Islet precursor cell (in vitro differentiated cells): ENCODE results near the gene SORCS3.

ENCODE experiments used
- DNase-seq: peaks from one replicate; pipeline ENCODE4 v3.0.0-alpha.2; 2018

Gene SORCS3

GRCh38 chr10:104872691-104873090 is 231.6 kb downstream of the SORCS3 start:
- DNase-seq: no peak

GRCh38 chr10:104873161-104873560 is 232.1 kb downstream of the SORCS3 start:
- DNase-seq: no peak

- DNase-seq: no peak
Measured at GRCh38 chr10:104875561-104875960, 234.5 kb downstream of the SORCS3 start.

- no peak for DNase-seq
Measured at GRCh38 chr10:104880624-104881398, 239.7 kb downstream of the SORCS3 start.

DNA sequence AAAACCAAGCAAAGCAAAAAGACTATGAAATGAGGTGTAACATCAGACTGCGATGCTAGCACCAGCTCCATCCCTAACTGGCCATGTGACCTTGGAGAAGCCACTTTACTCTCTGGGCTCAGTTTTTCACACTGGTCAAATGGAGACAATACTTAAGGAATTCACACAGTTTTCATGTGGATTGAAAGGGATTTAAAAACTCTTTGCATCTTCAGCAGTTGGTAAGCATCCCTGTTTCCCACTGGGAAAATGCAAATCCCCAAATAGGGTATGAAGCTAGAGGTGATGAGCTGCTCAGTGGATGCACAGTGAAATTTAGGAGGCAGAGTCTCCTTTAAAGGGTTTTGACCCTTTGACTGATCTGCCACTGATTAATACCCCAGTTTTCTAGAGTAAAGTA is 240.7 kb downstream of the SORCS3 start:
- DNase-seq: no peak

DNA sequence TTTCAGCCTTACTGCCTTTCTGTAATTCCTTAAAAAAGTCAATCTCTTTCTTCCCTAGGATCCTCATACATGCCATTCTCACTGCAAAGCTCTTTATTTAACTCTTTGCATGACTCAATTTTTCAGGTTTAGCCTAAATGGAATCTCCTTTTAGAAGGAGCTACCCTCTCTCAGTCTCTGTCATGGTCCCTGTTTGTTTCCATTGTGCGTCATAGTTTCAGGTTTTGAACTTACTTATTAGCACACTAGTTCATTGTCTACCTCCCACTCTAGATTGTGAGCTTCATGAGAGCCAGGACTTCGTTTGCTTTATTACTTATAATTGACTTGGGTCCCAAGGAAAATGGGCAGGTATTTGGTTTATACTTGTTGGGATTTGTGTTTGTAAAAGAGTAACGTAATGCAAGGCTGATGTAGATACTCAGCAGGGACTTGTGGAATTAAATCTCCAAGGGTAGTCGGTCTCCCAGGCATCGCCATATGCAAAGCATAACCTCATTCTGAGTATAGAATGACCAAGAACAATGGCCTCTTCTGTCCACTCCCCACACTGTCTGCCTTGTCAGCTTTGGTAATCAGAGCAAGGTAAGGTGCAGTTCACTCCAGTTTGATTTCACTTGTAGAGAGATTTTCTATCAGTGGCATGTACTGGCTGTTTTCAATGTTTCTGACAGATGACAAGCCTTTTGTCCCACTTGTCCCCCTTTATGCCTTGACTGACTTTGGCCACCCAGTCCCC is 252.0 kb downstream of the SORCS3 start:
- DNase-seq: no peak

DNA sequence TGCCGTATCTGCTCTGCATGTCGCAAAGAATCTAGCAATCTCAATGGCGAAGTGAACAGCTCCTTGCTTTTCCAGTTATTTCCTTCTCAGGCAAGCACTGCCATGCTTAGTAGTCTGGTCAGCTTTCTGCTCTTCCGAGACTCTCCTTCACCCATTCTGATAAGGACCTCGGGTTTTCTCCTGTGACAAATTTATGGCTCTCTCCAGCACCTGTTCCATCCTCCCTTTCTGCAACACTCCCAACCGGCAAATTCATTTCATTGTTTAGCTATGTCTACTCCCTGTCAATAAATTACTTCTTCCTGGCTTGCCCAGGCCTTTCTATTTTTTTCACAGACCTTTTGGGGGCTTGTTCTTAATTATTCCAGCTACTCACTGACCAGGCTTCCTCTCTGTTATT is 252.6 kb downstream of the SORCS3 start:
- DNase-seq: no peak

GRCh38 chr10:104894681-104895080 is 253.6 kb downstream of the SORCS3 start:
- no peak for DNase-seq

DNA sequence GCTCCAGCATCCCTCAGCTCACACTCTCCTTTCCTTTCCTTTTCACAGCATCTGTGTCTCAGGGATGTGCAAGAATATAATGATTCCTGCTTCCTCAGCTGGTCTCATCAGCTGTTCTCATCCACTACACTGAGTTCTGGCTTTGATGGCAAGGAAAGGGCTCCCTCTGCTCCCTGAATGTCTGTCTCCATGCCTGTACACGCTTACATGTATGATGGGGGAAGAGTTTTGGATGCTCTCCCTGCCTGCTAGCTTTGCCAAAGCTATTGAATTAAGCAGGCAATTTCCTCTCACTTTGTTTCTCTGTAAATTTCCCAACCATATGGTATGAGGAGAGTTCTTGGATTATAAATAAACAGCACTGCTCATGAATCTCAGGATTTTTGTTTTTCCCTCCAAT is 254.5 kb downstream of the SORCS3 start:
- no peak for DNase-seq

- DNase-seq: no peak
Measured at GRCh38 chr10:104895981-104896380, 254.9 kb downstream of the SORCS3 start.

DNA sequence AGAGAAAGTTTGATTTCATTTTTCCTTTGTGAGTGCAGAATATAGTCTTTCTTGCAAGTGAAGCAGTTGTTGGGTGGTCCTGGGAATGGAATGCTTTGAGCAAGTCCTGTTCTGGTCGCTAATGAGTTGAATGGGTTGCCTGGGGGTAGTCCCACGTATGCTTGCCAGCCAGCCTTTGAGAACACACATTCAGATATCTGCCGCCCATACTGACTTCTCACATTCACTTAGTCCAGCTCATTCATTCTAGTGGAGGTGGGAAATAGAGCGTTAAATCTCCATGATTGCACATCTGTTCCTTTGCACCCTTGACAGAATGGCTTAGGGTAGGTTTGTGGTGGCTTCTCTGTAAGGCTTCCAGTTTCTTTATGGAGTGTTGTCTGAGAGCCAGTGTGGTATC is 256.6 kb downstream of the SORCS3 start:
- DNase-seq: peak; percentile 71

GRCh38 chr10:104899779-104900178 is 258.7 kb downstream of the SORCS3 start:
- no peak for DNase-seq

DNA sequence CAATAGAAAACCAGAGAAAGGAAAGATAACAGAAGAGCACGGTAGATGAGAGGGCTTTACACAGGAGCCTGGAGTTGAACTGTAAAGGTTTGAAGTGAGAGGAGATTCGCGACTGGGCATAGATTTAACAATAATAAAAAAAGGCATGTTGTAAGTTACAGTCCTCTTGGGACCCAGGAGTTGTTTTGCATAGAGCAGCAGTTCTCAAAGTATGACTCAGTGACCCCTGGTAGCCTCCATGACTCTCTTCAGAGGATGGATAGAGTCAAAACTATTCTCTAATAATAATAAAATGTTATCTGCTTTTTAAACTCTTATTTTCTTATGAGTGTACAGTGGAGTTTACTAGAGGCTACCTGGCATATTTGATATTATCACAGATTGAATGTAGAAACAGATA is 262.3 kb downstream of the SORCS3 start:
- DNase-seq: no peak

DNA sequence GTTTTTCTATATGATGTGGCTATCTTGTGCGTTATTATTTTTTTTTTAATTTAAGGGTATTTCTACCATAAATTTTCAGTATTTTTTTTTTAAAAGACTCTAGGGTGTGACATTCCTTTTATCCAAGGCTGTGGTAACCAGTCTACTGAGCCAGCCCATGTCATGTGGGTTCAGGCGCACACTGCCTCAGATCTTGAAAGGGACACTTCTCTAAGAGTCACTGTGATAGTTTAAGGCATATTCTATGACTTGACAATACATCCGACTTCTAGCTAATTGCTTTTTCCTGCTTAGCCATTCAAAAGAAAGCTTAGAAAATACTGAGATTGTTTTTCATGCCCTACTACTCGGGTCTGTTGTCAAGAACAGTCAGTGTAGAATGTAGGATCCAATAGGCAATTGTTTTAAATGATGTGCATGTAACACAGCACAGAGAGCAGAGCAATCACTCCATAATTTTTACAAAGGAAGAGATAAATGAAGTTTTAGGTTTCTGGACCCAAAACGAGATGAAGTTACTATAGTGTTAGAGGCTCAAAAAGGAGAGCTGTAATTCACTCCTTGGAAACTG is 263.7 kb downstream of the SORCS3 start:
- no peak for DNase-seq

DNA sequence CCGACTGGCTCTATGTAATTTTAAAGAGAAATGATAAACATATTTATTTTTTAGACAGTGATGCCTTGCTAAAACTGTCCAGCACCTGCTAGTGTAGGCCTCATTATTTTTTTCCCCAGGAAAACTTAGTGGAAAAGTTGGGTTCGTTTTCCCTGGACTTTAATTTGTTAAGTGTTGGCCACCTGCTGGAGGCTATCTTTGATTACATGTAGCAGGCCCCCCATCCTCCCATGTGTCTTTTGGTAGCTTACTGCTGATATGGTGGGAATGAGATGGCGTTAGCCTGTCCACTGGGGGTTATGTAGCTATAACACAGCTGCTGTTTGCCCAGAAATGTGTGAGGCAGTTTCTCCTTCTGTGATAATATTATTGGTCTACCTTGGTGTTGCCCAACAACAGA is 265.0 kb downstream of the SORCS3 start:
- no peak for DNase-seq

DNA sequence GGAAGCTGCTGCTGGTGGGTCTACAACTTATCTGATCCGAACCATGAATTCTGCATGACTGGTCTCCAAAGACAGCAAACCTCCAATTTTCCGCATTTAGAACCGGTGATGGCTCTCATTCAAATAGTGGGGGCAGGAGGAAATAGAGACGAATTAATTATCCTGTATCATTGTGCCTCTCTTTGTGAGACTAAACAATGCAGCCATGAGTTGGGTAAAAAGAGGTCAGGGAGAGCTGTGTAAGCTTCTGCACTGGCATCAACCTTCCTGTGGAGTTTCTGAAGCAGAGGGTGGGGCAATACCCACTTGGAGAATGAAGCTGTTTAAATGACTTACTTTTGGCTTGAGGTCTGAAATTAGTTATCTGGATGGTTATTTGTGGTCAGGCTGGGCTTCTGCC is 266.4 kb downstream of the SORCS3 start:
- DNase-seq: no peak

DNA sequence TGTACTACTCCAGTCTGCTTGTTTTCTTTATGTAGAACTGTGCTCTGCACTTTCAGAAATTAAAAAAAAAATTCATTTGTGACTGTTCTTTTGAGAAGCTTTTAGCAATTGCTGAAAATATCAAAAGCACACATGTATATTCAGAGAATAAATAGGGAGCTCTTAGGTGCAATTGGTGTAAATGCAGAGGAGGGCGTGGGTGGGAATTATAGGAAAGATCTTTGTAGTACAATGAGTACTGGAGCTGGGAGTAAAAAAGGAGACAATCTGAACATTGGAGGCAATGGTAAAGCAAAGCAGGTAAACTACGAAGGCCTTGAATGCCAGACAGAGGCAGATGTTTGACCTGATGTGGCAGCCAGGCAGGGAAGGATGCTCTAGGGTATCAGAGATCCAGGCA is 267.5 kb downstream of the SORCS3 start:
- DNase-seq: no peak

GRCh38 chr10:104910712-104911111 is 269.6 kb downstream of the SORCS3 start:
- no peak for DNase-seq

DNA sequence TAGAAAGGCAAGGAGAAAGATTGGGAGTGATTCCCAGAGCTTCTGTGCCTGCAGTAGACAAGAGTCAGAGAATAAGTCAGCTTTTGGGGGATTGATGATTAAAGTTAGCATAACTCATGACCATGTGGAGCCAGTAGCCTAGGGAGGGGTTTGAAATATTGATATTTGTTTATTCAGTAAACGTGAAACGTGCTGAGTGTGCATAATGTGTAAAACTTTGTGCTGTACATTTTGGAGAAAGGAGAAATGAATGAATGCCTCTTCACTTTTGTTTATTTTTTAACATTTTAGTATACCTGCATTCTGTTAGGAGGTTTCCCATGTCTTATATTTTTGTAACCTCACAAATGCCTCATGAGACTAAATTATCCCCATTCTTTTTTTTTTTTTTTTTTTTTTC is 272.3 kb downstream of the SORCS3 start:
- no peak for DNase-seq

DNA sequence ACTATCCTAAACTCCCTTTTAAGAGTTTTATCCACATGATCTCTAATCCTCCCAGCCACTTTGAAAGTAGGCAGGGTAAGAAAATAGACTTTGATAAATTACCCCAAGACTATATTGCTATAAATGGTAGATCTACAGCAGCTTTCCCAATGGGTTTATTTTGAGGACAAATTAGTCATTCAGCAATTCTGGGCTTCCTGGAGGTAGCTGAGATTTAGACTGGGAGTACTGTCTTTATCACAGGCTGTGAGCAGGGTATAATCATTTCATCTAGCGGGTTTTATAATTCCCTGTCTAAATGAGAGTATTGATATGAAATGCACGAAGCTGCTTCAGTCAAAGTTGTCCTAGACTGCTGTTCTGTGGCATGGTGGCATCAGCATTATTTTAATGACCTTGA is 279.4 kb downstream of the SORCS3 start:
- no peak for DNase-seq

- DNase-seq: no peak
Measured at GRCh38 chr10:104921763-104922162, 280.7 kb downstream of the SORCS3 start.

DNA sequence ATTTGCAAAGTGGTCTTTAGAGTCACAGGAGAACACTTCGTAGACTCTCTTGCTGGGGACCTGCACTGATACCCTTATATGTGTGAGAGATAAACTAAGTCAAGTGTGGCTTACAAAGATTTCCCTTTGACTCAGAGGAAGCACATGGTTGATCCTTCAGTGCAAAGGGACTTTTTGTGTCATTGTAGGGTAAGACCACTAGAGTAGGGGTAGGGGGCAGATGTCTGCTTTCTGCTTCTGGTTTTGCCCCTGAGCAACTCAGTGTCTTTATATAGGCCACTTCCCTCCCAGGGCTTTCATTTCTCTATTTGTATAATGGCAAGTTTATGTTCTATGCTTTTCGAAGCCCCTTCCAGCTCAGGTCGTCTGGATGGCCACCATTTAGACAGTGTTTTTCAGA is 281.7 kb downstream of the SORCS3 start:
- no peak for DNase-seq

GRCh38 chr10:104923501-104923900 is 282.4 kb downstream of the SORCS3 start:
- no peak for DNase-seq

GRCh38 chr10:104924101-104924795 is 283.2 kb downstream of the SORCS3 start:
- no peak for DNase-seq
